Memory B cell (primary cell): Measurements from ENCODE around the gene CHCHD4.

Experiments
- ATAC-seq: fragments of 150-1000 bp; cut with Tn5 transposase; 2 replicates; pipeline ENCODE4 v1.10.0; 2021; ENCODE audit warnings: low read depth, mild to moderate bottlenecking, moderate library complexity
- DNase-seq, 2 donors: peaks; one replicate each; pipeline ENCODE4 v3.0.0; 2022; ENCODE audit warnings: low spot score in 2 of 2
- H3K27ac Mint-ChIP-seq: one replicate; pipeline ENCODE4 v1.8.0; 2022; ENCODE audit warnings: mild to moderate bottlenecking, moderate library complexity, mixed read lengths
- H3K27me3 Mint-ChIP-seq: one replicate; pipeline ENCODE4 v1.8.0; 2022; ENCODE audit warnings: mixed read lengths
- H3K36me3 Mint-ChIP-seq: one replicate; pipeline ENCODE4 v1.8.0; 2022; ENCODE audit warnings: mild to moderate bottlenecking, mixed read lengths
- H3K4me1 Mint-ChIP-seq: one replicate; pipeline ENCODE4 v1.8.0; 2022; ENCODE audit warnings: mixed read lengths
- H3K4me3 Mint-ChIP-seq: one replicate; pipeline ENCODE4 v1.8.0; 2022; ENCODE audit warnings: mild to moderate bottlenecking, moderate library complexity, mixed read lengths
- H3K9me3 Mint-ChIP-seq: one replicate; pipeline ENCODE4 v1.8.0; 2022; ENCODE audit warnings: mixed read lengths

Gene CHCHD4

DNA sequence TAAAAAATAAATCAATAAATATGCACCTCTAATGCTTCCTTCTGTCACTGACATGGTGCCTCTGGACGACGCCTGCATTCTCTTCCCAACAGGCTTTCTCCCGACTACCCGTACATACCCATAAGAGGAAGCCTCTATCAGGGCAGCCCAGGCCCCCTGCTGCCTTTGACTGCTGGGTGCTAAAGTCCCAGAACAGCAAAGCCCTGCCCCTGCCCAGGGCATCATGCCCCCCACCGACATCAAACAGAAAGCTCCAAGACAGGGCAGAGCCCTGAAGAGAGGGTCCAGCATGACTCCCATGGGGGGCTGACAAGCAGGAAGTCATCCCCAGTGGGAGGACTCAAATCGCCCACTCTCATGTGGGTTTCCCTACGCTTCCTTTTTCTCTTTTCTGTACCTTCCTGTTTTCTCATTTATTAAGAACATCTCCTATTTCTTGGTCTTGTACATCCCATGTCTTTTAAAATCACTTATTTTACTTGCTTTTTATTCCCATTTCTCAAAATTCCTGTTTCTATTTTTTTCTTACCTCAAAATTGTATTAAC, 30.3 kb upstream of the CHCHD4 start:
- ATAC-seq (no peak), DNase-seq (no peak)
- no peak overlapping the region for H3K4me3 Mint-ChIP-seq
- no peaks in the 10 kb centered on the region for H3K27me3 Mint-ChIP-seq
- no peaks in the 10 kb centered on the region for H3K9me3 Mint-ChIP-seq
- peaks cover 41% of the 10 kb centered on the region for H3K36me3 Mint-ChIP-seq
- H3K27ac Mint-ChIP-seq = no peak overlapping the region
- peaks cover 5% of the 10 kb centered on the region for H3K4me1 Mint-ChIP-seq

GRCh38 chr3:14154276-14154675, 29.6 kb upstream of the CHCHD4 start:
- Mint-ChIP-seq H3K4me3 (no peak overlapping the region), H3K4me1 (peaks cover 5% of the 10 kb centered on the region), H3K9me3 (no peaks in the 10 kb centered on the region), H3K27me3 (no peaks in the 10 kb centered on the region), H3K36me3 (peaks cover 38% of the 10 kb centered on the region), H3K27ac (peak overlapping the region; percentile 15)
- ATAC-seq = no peak
- no peak for DNase-seq

- H3K27me3 Mint-ChIP-seq = no peaks in the 10 kb centered on the region
- ATAC-seq = no peak
- H3K4me3 Mint-ChIP-seq = no peak overlapping the region
- H3K27ac Mint-ChIP-seq = peak overlapping the region; percentile 15
- peaks cover 33% of the 10 kb centered on the region for H3K36me3 Mint-ChIP-seq
- H3K9me3 Mint-ChIP-seq = no peaks in the 10 kb centered on the region
- peaks cover 5% of the 10 kb centered on the region for H3K4me1 Mint-ChIP-seq
- DNase-seq = no peak
These were observed 29.0 kb upstream of the CHCHD4 start for GRCh38 chr3:14153663-14154062.

GRCh38 chr3:14152963-14153355, 28.3 kb upstream of the CHCHD4 start:
- Mint-ChIP-seq H3K27me3 (no peaks in the 10 kb centered on the region), H3K4me1 (peaks cover 5% of the 10 kb centered on the region), H3K36me3 (peaks cover 26% of the 10 kb centered on the region), H3K27ac (peak overlapping the region; percentile 1), H3K9me3 (no peaks in the 10 kb centered on the region), H3K4me3 (no peak overlapping the region)
- no peak for DNase-seq
- ATAC-seq = no peak

DNA sequence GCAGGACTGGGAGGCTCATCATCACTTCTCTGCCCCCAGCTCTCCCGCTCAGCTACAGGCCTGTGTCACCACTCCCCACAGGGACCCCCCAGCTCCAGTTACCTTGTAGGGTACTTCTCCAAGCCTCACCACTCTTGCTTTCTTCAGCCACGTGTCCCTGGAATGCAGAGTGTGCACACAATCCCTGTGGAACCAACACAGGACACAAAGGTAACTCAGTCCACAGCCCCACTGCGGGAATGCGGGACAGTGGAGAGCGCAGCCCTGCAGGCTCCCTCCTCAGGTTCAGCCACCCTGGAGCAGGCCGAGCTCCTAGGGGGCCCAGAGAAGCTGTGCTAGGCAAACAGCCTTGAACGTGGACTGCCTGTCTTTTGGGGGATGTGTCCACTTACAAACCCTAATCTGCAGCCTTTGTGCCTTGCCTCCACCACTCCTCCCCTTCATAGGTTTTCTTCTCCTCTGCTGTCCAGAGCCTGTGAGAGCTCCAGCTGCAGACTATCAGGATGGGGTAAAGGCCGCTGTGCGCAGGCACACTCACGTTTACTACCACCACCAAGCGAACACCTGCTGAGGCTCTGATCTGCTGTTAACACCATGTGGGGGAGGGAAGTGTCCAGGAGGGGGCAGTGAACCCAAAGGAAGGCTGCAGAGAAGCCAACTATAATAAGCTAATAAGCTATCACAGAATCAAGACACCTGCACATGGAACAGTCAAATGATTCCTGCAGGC, 27.7 kb upstream of the CHCHD4 start:
- ATAC-seq (peak; percentile 27), DNase-seq (no peak)
- Mint-ChIP-seq H3K27ac (peak overlapping the region; percentile 1), H3K4me1 (peaks cover 5% of the 10 kb centered on the region), H3K9me3 (no peaks in the 10 kb centered on the region), H3K36me3 (peaks cover 26% of the 10 kb centered on the region), H3K4me3 (no peak overlapping the region), H3K27me3 (no peaks in the 10 kb centered on the region)

- DNase-seq = no peak
- H3K36me3 Mint-ChIP-seq = peaks cover 24% of the 10 kb centered on the region
- H3K4me3 Mint-ChIP-seq = no peak overlapping the region
- no peak overlapping the region for H3K27ac Mint-ChIP-seq
- no peaks in the 10 kb centered on the region for H3K9me3 Mint-ChIP-seq
- no peaks in the 10 kb centered on the region for H3K27me3 Mint-ChIP-seq
- peaks cover 5% of the 10 kb centered on the region for H3K4me1 Mint-ChIP-seq
- no peak for ATAC-seq
These were observed 26.9 kb upstream of the CHCHD4 start for GRCh38 chr3:14151471-14152083.

DNA sequence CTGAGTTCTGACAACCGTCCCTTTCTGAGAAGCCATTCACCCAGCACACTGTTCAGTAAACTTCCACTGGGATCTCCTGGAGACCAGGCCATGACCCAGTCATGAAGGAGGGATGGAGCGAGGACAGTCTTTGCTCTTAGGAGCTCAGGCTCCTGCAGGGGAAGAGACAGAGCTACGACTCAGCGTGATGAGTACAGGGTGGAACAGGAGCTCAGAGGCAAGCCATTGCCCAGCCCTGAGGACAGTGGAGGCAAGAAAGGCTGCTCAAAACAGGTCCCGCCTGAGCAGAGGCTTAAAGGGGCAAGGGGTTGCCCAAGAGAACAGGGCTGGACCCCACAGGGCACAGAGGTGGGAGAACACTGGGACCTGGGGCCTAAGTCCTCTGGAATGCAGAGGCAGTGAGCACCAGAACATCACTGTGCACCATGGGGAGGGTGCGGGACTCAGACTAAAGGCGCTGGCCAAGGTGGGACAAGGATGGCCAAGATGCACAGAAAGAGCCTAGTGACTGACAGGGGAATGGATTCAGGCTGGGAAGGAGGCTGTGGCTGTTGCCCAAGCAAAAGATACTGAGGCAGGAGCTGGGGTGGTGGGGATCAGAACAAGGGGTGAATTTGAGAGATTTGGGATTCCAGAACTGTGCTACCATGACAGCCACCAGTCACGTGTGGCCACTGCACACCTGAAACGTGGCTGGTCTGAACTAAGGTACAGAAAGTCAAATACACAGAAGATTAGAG, 26.0 kb upstream of the CHCHD4 start:
- H3K9me3 Mint-ChIP-seq = no peaks in the 10 kb centered on the region
- H3K4me1 Mint-ChIP-seq = peaks cover 5% of the 10 kb centered on the region
- peaks cover 25% of the 10 kb centered on the region for H3K36me3 Mint-ChIP-seq
- ATAC-seq (no peak), DNase-seq (no peak)
- H3K27ac Mint-ChIP-seq = peak overlapping the region; percentile 74
- H3K27me3 Mint-ChIP-seq = no peaks in the 10 kb centered on the region
- H3K4me3 Mint-ChIP-seq = no peak overlapping the region

- Mint-ChIP-seq H3K4me1 (peaks cover 8% of the 10 kb centered on the region), H3K27me3 (no peaks in the 10 kb centered on the region), H3K9me3 (no peaks in the 10 kb centered on the region), H3K36me3 (peaks cover 27% of the 10 kb centered on the region), H3K27ac (peak overlapping the region; percentile 74), H3K4me3 (no peak overlapping the region)
- no peak for DNase-seq
- ATAC-seq = no peak
These were observed 25.4 kb upstream of the CHCHD4 start for GRCh38 chr3:14150078-14150477.

GRCh38 chr3:14148041-14148985, 23.6 kb upstream of the CHCHD4 start:
- peak overlapping the region; percentile 98 for H3K27ac Mint-ChIP-seq

DNA sequence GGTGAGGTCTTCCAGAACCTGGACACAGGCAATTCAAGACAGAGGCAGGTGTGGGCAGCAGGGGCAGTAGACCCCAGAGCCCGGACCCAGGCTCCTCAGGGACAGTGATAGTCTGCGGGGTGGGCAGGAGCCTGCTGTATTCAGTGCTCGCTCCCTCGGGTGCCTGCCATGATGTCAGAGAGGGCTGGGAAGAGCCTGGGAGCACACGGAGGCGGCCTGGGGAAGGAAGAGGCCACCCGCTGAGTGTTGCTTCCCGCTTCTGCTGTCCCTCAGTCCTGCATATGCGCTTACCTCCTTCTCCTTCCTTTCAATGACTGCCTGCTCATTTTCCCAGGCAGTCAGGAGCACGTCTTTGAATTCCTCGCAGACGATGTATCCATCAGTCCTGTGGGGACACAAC, 22.9 kb upstream of the CHCHD4 start:
- no peak for DNase-seq
- peaks cover 19% of the 10 kb centered on the region for H3K36me3 Mint-ChIP-seq
- ATAC-seq = no peak
- peaks cover 14% of the 10 kb centered on the region for H3K4me1 Mint-ChIP-seq
- H3K9me3 Mint-ChIP-seq = no peaks in the 10 kb centered on the region
- no peak overlapping the region for H3K4me3 Mint-ChIP-seq
- H3K27ac Mint-ChIP-seq = peak overlapping the region; percentile 98
- H3K27me3 Mint-ChIP-seq = no peaks in the 10 kb centered on the region

More at GRCh38 chr3:14148041-14148985, 23.6 kb upstream of the CHCHD4 start:
- Mint-ChIP-seq H3K36me3 (peaks cover 18% of the 10 kb centered on the region), H3K4me3 (no peak overlapping the region), H3K27me3 (no peaks in the 10 kb centered on the region), H3K4me1 (peaks cover 14% of the 10 kb centered on the region), H3K9me3 (no peaks in the 10 kb centered on the region)
- ATAC-seq (no peak), DNase-seq (no peak)

DNA sequence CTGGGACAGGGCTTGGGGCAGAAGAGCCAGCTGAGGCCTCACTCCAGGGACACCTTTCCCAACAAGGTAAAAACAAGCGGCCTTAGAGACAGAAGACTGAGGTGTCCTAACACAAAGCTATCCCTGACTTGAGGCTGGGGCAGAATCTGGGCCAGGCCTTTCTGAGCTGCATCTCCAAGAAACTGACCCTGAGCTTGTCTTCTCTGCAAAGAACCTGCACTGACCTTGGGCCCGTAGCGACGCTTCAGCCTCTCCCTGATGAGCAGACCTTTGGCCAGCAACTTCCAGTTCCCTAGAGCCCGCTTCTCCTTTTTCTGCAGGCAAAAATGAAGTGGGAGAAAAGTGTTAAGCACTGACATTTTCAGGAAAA, 22.4 kb upstream of the CHCHD4 start:
- H3K4me3 Mint-ChIP-seq = no peak overlapping the region
- no peak for DNase-seq
- peaks cover 20% of the 10 kb centered on the region for H3K36me3 Mint-ChIP-seq
- peak overlapping the region; percentile 98 for H3K27ac Mint-ChIP-seq
- peaks cover 14% of the 10 kb centered on the region for H3K4me1 Mint-ChIP-seq
- no peaks in the 10 kb centered on the region for H3K27me3 Mint-ChIP-seq
- ATAC-seq = no peak
- no peaks in the 10 kb centered on the region for H3K9me3 Mint-ChIP-seq

DNA sequence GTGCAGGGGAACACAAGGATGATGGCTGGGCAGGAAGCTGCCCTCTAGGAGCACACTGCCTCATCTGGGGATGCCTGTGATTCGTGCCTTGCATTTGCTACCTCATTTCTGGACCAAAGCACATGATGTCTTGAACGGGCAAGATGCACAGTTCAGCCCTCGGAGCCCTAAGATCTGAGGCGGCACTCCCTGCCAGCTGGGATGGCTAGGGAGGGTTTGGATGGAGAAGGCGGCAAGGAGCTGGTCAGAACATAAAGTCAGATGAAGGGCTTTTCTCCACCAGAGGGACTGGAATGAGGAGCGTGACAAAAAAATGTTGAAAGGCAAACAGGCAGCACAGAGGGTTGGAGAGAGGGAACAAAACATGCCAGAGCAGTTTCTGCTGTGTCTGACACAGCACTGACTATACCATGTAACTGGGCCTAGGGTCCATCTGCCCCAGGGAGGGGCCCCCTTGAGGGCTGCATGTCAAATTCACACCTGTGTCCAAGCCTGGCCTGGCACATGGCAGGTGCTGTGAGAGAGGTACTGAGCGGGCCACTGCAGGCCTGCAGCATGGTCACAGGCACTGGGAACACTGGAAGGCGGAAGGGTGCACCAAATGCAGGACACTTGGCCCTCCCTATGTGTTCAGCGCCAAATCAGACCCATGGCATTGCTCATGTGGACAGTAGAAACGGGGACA, 21.9 kb upstream of the CHCHD4 start:
- DNase-seq = no peak
- Mint-ChIP-seq H3K36me3 (peaks cover 25% of the 10 kb centered on the region), H3K4me1 (peaks cover 14% of the 10 kb centered on the region), H3K9me3 (no peaks in the 10 kb centered on the region), H3K27me3 (no peaks in the 10 kb centered on the region), H3K27ac (peak overlapping the region; percentile 98), H3K4me3 (no peak overlapping the region)
- ATAC-seq = no peak
